Activated B cell treated with CpG ODN at 0.5 μM for 24 hours (primary cell): ENCODE measurements around the gene SERPING1. TPM values are rescaled to one million over a fixed set of nuclear protein-coding genes. Genes with fewer than 3 reads are reported as not detected.
A peak's percentile ranks its signal among the peaks of the same experiment; 100 is the strongest.
"Not testable (repeated sequence)": the region's sequence is repeated elsewhere in the genome, so short reads cannot be mapped to it uniquely, and the experiment has no call there.

Experiments
- ATAC-seq: fragments of 200-7000 bp; cut with Tn5 transposase; one replicate; pipeline ENCODE4 v1.10.0; 2021; ENCODE audit warnings: low read depth, mild to moderate bottlenecking, moderate library complexity
- CTCF ChIA-PET: fragments of 350-600 bp; sonication (Branson Sonifier 250); formaldehyde crosslinking; loops from one replicate; lab custom pipeline; 2021; ENCODE audit warnings: antibody characterized with exemption; lab: Charles Lee
- POLR2A ChIA-PET: fragments of 350-600 bp; sonication (Branson Sonifier 250); formaldehyde crosslinking; loops from one replicate; lab custom pipeline; 2021; ENCODE audit warnings: antibody characterized with exemption; lab: Charles Lee
- DNase-seq: peaks from one replicate; pipeline ENCODE4 v3.0.0; 2022
- H3K27ac Mint-ChIP-seq: one replicate; pipeline ENCODE4 v1.8.0; 2020; ENCODE audit warnings: mixed read lengths
- H3K27me3 Mint-ChIP-seq: one replicate; pipeline ENCODE4 v1.8.0; 2021; ENCODE audit warnings: mixed read lengths
- H3K36me3 Mint-ChIP-seq: one replicate; pipeline ENCODE4 v1.8.0; 2021; ENCODE audit warnings: low read depth, mixed read lengths
- H3K4me1 Mint-ChIP-seq: one replicate; pipeline ENCODE4 v1.8.0; 2021; ENCODE audit warnings: mixed read lengths
- H3K4me3 Mint-ChIP-seq: one replicate; pipeline ENCODE4 v1.8.0; 2020; ENCODE audit warnings: mild to moderate bottlenecking, mixed read lengths
- H3K9me3 Mint-ChIP-seq: one replicate; pipeline ENCODE4 v1.8.0; 2020; ENCODE audit warnings: mixed read lengths
- intact Hi-C: fragments of 100-400 bp; cut with micrococcal nuclease; formaldehyde crosslinking; loops from one replicate; pipeline ENCODE4 v1.15.1; 2024
- total RNA-seq: library from RNA; stranded (reverse); gene quantifications from 2 replicates; pipeline ENCODE4 v1.2.3, GENCODE V29; 2022
- TF ChIP-seq, protein P1 (sequence below): fragments of 200-600 bp; IDR thresholded peaks from one replicate; pipeline ENCODE4 v1.8.0; 2022; ENCODE audit warnings: antibody characterized with exemption, mild to moderate bottlenecking

Gene SERPING1
- total RNA-seq, 1 donor from 2014 or later = not detected

- Mint-ChIP-seq H3K4me1 (peaks cover 37% of the 10 kb centered on the region), H3K36me3 (no peaks in the 10 kb centered on the region), H3K4me3 (no peak overlapping the region), H3K27ac (no peak overlapping the region), H3K9me3 (no peaks in the 10 kb centered on the region), H3K27me3 (peaks cover 53% of the 10 kb centered on the region)
- CTCF ChIA-PET = no interaction called here
- POLR2A ChIA-PET = no interaction called here
- TF ChIP-seq, protein P1, sequence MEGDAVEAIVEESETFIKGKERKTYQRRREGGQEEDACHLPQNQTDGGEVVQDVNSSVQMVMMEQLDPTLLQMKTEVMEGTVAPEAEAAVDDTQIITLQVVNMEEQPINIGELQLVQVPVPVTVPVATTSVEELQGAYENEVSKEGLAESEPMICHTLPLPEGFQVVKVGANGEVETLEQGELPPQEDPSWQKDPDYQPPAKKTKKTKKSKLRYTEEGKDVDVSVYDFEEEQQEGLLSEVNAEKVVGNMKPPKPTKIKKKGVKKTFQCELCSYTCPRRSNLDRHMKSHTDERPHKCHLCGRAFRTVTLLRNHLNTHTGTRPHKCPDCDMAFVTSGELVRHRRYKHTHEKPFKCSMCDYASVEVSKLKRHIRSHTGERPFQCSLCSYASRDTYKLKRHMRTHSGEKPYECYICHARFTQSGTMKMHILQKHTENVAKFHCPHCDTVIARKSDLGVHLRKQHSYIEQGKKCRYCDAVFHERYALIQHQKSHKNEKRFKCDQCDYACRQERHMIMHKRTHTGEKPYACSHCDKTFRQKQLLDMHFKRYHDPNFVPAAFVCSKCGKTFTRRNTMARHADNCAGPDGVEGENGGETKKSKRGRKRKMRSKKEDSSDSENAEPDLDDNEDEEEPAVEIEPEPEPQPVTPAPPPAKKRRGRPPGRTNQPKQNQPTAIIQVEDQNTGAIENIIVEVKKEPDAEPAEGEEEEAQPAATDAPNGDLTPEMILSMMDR = no peak
- DNase-seq (no peak), ATAC-seq (no peak)
- intact Hi-C loops = no loop called here
Measured at GRCh38 chr11:57650739-57651090, 53.2 kb downstream of the SERPING1 start.

DNA sequence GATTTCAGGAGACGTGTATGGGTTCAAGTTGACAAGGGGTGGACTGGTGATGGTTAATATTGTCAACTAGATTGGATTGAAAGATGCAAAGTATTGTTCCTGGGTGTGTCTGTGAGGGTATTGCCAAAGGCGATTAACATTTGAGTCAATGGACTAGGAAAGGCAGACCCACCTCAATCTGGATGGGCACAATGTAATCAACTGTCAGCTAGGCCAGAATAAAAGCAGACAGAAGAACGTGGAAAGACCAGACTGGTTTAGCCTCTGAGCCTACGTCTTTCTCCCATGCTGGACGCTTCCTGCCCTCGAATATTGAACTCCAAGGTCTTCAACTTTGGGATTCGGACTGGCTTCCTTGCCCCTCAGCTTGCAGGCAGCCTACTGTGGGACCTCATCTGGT is 53.9 kb downstream of the SERPING1 start:
- Mint-ChIP-seq H3K27ac (no peak overlapping the region), H3K9me3 (no peaks in the 10 kb centered on the region), H3K27me3 (peaks cover 46% of the 10 kb centered on the region), H3K4me3 (no peak overlapping the region), H3K4me1 (peaks cover 36% of the 10 kb centered on the region), H3K36me3 (no peaks in the 10 kb centered on the region)
- intact Hi-C loops = no loop called here
- ChIA-PET POLR2A (no interaction called here), CTCF (interaction anchor here (1.0 kb wide), 2 partner anchors 83 to 193 kb away, joined by 4 read pairs; partner anchors contain the start of gene UBE2L6)
- TF ChIP-seq, protein P1 = no peak
- DNase-seq (no peak), ATAC-seq (no peak)

- Mint-ChIP-seq H3K4me1 (peaks cover 33% of the 10 kb centered on the region), H3K4me3 (peak overlapping the region; percentile 28), H3K27me3 (peaks cover 38% of the 10 kb centered on the region)
- POLR2A ChIA-PET = interaction anchor here (0.9 kb wide), 1 partner anchor 316 kb away, joined by 3 read pairs; the partner anchor contains the start of gene SSRP1
- H3K36me3 Mint-ChIP-seq, H3K27ac Mint-ChIP-seq, intact Hi-C loops, DNase-seq, ATAC-seq, H3K9me3 Mint-ChIP-seq: not testable (repeated sequence)
- CTCF ChIA-PET = interaction anchor here (1.0 kb wide), 2 partner anchors 84 to 194 kb away, joined by 4 read pairs; partner anchors contain the start of gene UBE2L6
Measured at GRCh38 chr11:57652230-57652629, 54.7 kb downstream of the SERPING1 start.

DNA sequence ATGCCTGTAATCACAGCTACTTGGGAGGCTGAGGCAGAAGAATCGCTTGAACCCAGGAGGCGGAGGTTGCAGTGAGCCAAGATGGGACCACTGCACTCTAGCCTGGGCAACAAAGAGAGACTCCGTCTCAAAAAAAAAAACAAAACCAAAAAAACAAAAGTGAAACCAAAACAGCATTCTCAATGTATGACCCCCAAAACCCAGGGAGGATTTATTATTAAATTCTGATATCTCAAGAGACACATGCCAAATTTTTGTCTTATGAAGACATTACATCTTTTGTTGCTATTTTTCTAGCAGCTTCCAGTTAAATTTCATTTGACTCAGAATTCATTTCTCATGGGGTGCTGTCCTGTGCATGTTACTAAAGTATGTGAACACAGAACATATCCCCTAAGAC is 55.2 kb downstream of the SERPING1 start:
- Mint-ChIP-seq H3K4me1 (peaks cover 32% of the 10 kb centered on the region), H3K27ac (no peak overlapping the region), H3K27me3 (peaks cover 34% of the 10 kb centered on the region), H3K36me3 (peaks cover 4% of the 10 kb centered on the region), H3K4me3 (peak overlapping the region; percentile 28), H3K9me3 (no peaks in the 10 kb centered on the region)
- no peak for ATAC-seq
- TF ChIP-seq, protein P1 = no peak
- ChIA-PET POLR2A (interaction anchor here (0.9 kb wide), 1 partner anchor 317 kb away, joined by 3 read pairs; the partner anchor contains the start of gene SSRP1), CTCF (no interaction called here)
- no peak for DNase-seq
- intact Hi-C loops = no loop called here

- Mint-ChIP-seq H3K4me1 (peaks cover 31% of the 10 kb centered on the region), H3K27ac (no peak overlapping the region), H3K4me3 (no peak overlapping the region), H3K9me3 (no peaks in the 10 kb centered on the region), H3K27me3 (peaks cover 29% of the 10 kb centered on the region), H3K36me3 (peaks cover 9% of the 10 kb centered on the region)
- POLR2A ChIA-PET = no interaction called here
- intact Hi-C loops = no loop called here
- CTCF ChIA-PET = interaction anchor here (1.1 kb wide), 1 partner anchor 147 kb away, joined by 4 read pairs; no protein-coding TSS in a partner anchor
- TF ChIP-seq, protein P1 = no peak
- ATAC-seq (no peak), DNase-seq (no peak)
Measured at GRCh38 chr11:57653163-57653562, 55.7 kb downstream of the SERPING1 start.
